ENCODE results near the gene UBQLN1. TPM values are rescaled to one million over a fixed set of nuclear protein-coding genes. Genes with fewer than 3 reads are reported as not detected.

UBQLN1 gene
- total RNA-seq, 1 experiment from 2014 or later, result 111 TPM

GRCh38 chr9:83655433-83655832 lies 52.3 kb downstream of the UBQLN1 start:
- Mint-ChIP-seq H3K27ac (no peak overlapping the region), H3K27me3 (ENCODE audit: low read depth) (no peaks in the 10 kb centered on the region), H3K4me3 (no peak overlapping the region), H3K36me3 (ENCODE audit: insufficient read depth in 1 of 3, low read depth in 3 of 3) (peaks cover 44 to 62% (median 54%) of the 10 kb centered on the region in 3 experiments), H3K4me1 (peaks cover 4 to 16% of the 10 kb centered on the region in 2 experiments; a peak in 3 of 4 replicates), H3K9me3 (peaks cover 4 to 7% of the 10 kb centered on the region in 2 experiments; a peak in 3 of 5 replicates)
- H3K79me1 ChIP-seq (ENCODE audit: insufficient read depth, low read depth, low read length, poor library complexity, severe bottlenecking), result no peaks in the 10 kb centered on the region
- H3K9me3 ChIP-seq (ENCODE audit: control insufficient read depth, low read depth, low read length), result peaks cover 6% of the 10 kb centered on the region
- no peak overlapping the region for H2BK12ac ChIP-seq (ENCODE audit: insufficient read length, low read depth, low read length)
- no peak overlapping the region for H2AFZ ChIP-seq (ENCODE audit: low read length)
- DNase-seq, result no peak
- H4K5ac ChIP-seq (ENCODE audit: insufficient read length, low read depth, low read length), result no peak overlapping the region
- no peak overlapping the region for H4K91ac ChIP-seq (ENCODE audit: insufficient read length, low read depth, low read length)
- no peak overlapping the region for H3K9ac ChIP-seq (ENCODE audit: extremely low read depth, insufficient read length, low read length)
- no peak overlapping the region for H3K18ac ChIP-seq (ENCODE audit: insufficient read length, low read depth, low read length)
- H4K8ac ChIP-seq (replicated peaks; ENCODE audit: insufficient read length, low read depth, low read length), result no peak overlapping the region
- H3K27ac ChIP-seq (ENCODE audit: insufficient read length, low read depth, low read length), result no peak overlapping the region
- H2BK15ac ChIP-seq (ENCODE audit: low read depth, low read length), result no peak overlapping the region
- H3K56ac ChIP-seq (ENCODE audit: insufficient read length, low read depth, low read length), result no peak overlapping the region
- no peaks in the 10 kb centered on the region for H3K23me2 ChIP-seq (ENCODE audit: insufficient read length, low read depth, low read length, poor library complexity, severe bottlenecking)
- no CpG with 5 or more reads among the region's 1 CpG for WGBS (ENCODE audit: extremely low coverage, insufficient read length, low lambda C conversion rate)
- no peak overlapping the region for H2BK120ac ChIP-seq (ENCODE audit: low read depth, low read length, poor library complexity, severe bottlenecking)
- no peak overlapping the region for H2BK20ac ChIP-seq (ENCODE audit: low read depth, low read length, poor library complexity, severe bottlenecking)
- H3K4ac ChIP-seq (ENCODE audit: low read depth, low read length), result no peak overlapping the region
- no peak overlapping the region for H2BK5ac ChIP-seq (ENCODE audit: insufficient read length, low read length)
- no peak for TF ChIP-seq CTCF (conservative IDR thresholded peaks at IDR 0.05)
- H2AK5ac ChIP-seq (ENCODE audit: insufficient read length, low read length), result no peak overlapping the region
- no peak overlapping the region for H3K4me2 ChIP-seq (ENCODE audit: insufficient read depth, insufficient read length, low read length)
- H4K20me1 ChIP-seq (ENCODE audit: control insufficient read depth, insufficient read depth, insufficient read length), result no peaks in the 10 kb centered on the region
- no peaks in the 10 kb centered on the region for H3K79me2 ChIP-seq (ENCODE audit: insufficient read depth, low read length)
- H3T11ph ChIP-seq (ENCODE audit: low read length), result no peak overlapping the region
- no peaks in the 10 kb centered on the region for H3K4me1 ChIP-seq (ENCODE audit: insufficient read depth, low read length)
- H3K27me3 ChIP-seq (ENCODE audit: insufficient read depth, low read length), result no peaks in the 10 kb centered on the region
- no peak overlapping the region for H3K14ac ChIP-seq (ENCODE audit: insufficient read depth, low read length)
- H3K23ac ChIP-seq (ENCODE audit: insufficient read length, low read depth, low read length), result no peak overlapping the region

All from H9 (cell line).